Bladder microvascular endothelial cell (primary cell): ENCODE measurements around the gene MBD3L3. TPM values are rescaled to one million over a fixed set of nuclear protein-coding genes. Genes with fewer than 3 reads are reported as not detected.

Experiments used
- total RNA-seq: library from RNA; depleted of rRNA; stranded (reverse); fragments of >200 nt; gene quantifications from 2 replicates; pipeline ENCODE4 v1.2.3, GENCODE V29; 2014

Gene MBD3L3
- not detected in 2 replicates for total RNA-seq

GRCh38 chr19:7058576-7058975 lies at the start of gene MBD3L3:
Gene MBD3L3 (minus strand): TSS chr19:7058676. CDS start chr19:7058605, 71 bp downstream.

GRCh38 chr19:7069042-7069903 lies 10.8 kb upstream of the MBD3L3 start, which contains the start of gene ZNF557:
Gene ZNF557 (plus strand): TSS chr19:7069703. CDS start chr19:7075075, 5,372 bp downstream.

GRCh38 chr19:7049021-7049420 lies 9.5 kb downstream of the MBD3L3 start, which contains the start of gene MBD3L2:
Gene MBD3L2 (plus strand): TSS chr19:7049321. CDS start chr19:7049374, 53 bp downstream.

GRCh38 chr19:7040079-7040478 lies 18.4 kb downstream of the MBD3L3 start, which contains the start of gene MBD3L4:
Gene MBD3L4 (minus strand): TSS chr19:7040179. CDS start chr19:7040144, 35 bp downstream.

GRCh38 chr19:7030278-7030677 lies 28.2 kb downstream of the MBD3L3 start, which contains the start of gene MBD3L5:
Gene MBD3L5 (plus strand): TSS chr19:7030578. CDS start chr19:7030612, 34 bp downstream.

GRCh38 chr19:7021331-7021730 lies 37.1 kb downstream of the MBD3L3 start, which contains the start of gene MBD3L2B:
Gene MBD3L2B (minus strand): TSS chr19:7021431. CDS start chr19:7021397, 34 bp downstream.

Other genes with a start within 250 kb of the MBD3L3 start
- not detected in 2 replicates for gene ADGRE1, start 171.1 kb downstream of the MBD3L3 start, total RNA-seq
- gene MBD3L2B, start 37.2 kb downstream of the MBD3L3 start, total RNA-seq: 0.16 TPM in 1 of 2 replicates, not detected in the other
- not detected in 2 replicates for gene MBD3L5, start 28.1 kb downstream of the MBD3L3 start, total RNA-seq
- not detected in 2 replicates for gene MBD3L4, start 18.5 kb downstream of the MBD3L3 start, total RNA-seq
- gene MBD3L2, start 9.4 kb downstream of the MBD3L3 start, total RNA-seq: not detected in 2 replicates
- gene ZNF557, start 11.0 kb upstream of the MBD3L3 start, total RNA-seq: 9.1 and 16.3 TPM in 2 replicates
- gene INSR, start 235.7 kb upstream of the MBD3L3 start, total RNA-seq: 43.2 and 46.4 TPM in 2 replicates